Measurements from ENCODE around the gene LRRC4C. TPM values are rescaled to one million over a fixed set of nuclear protein-coding genes. Genes with fewer than 3 reads are reported as not detected.

LRRC4C gene
- total RNA-seq, 2 experiments from 2014 or later: not detected

GRCh38 chr11:40732132-40732531 lies 727.3 kb downstream of the LRRC4C start:
- Mint-ChIP-seq H3K9me3 (peaks cover 14% of the 10 kb centered on the region), H3K36me3 (ENCODE audit: low read depth) (no peaks in the 10 kb centered on the region), H3K27me3 (no peaks in the 10 kb centered on the region), H3K4me3 (no peak overlapping the region), H3K4me1 (ENCODE audit: low read depth) (no peaks in the 10 kb centered on the region), H3K27ac (no peak overlapping the region)
- DNase-seq: no peak
- POLR2A ChIA-PET: no interaction called here
- peaks cover 0 to 14% of the 10 kb centered on the region in 2 experiments for H3K9me3 ChIP-seq (ENCODE audit: control insufficient read depth in 1 of 2, insufficient read depth in 1 of 2, low read length in 2 of 2)
- CTCF ChIA-PET: no interaction called here
- no peaks in the 10 kb centered on the region for H3K4me1 ChIP-seq (ENCODE audit: insufficient read depth, low read length)
- H3K36me3 ChIP-seq (ENCODE audit: insufficient read depth, low read length): no peaks in the 10 kb centered on the region
- no peak overlapping the region for H3K4me3 ChIP-seq (ENCODE audit: low read length)
- no peak for TF ChIP-seq CTCF (IDR thresholded peaks at IDR 0.05)
- no peaks in the 10 kb centered on the region for H3K27me3 ChIP-seq (ENCODE audit: control insufficient read depth in 1 of 2, insufficient read depth in 2 of 2, low read length in 2 of 2)
- no peak for ATAC-seq (ENCODE audit: poor library complexity)
- H3K27ac ChIP-seq (ENCODE audit: low read depth in 1 of 2, low read length in 2 of 2): no peak overlapping the region
- intact Hi-C loops (cut with DNase I, micrococcal nuclease): no loop called here

GRCh38 chr11:40722179-40722795 lies 737.2 kb downstream of the LRRC4C start:
- no peak for DNase-seq
- no peaks in the 10 kb centered on the region for H3K36me3 Mint-ChIP-seq (ENCODE audit: low read depth)
- no peaks in the 10 kb centered on the region for H3K27me3 Mint-ChIP-seq
- TF ChIP-seq CTCF (IDR thresholded peaks at IDR 0.05): no peak
- Histone ChIP-seq H3K4me1 (ENCODE audit: insufficient read depth, low read length) (no peaks in the 10 kb centered on the region), H3K4me3 (ENCODE audit: low read length) (no peak overlapping the region), H3K9me3 (ENCODE audit: control insufficient read depth in 1 of 2, insufficient read depth in 1 of 2, low read length in 2 of 2) (peaks cover 0 to 10% of the 10 kb centered on the region in 2 experiments), H3K27me3 (ENCODE audit: control insufficient read depth in 1 of 2, insufficient read depth in 2 of 2, low read length in 2 of 2) (no peaks in the 10 kb centered on the region), H3K27ac (ENCODE audit: low read depth in 1 of 2, low read length in 2 of 2) (no peak overlapping the region), H3K36me3 (ENCODE audit: insufficient read depth, low read length) (no peaks in the 10 kb centered on the region)
- no peak overlapping the region for H3K4me3 Mint-ChIP-seq
- ATAC-seq (ENCODE audit: poor library complexity): no peak
- no peaks in the 10 kb centered on the region for H3K4me1 Mint-ChIP-seq (ENCODE audit: low read depth)
- CTCF ChIA-PET: no interaction called here
- peaks cover 33% of the 10 kb centered on the region for H3K9me3 Mint-ChIP-seq
- H3K27ac Mint-ChIP-seq: no peak overlapping the region
- POLR2A ChIA-PET: no interaction called here
- intact Hi-C loops (cut with DNase I, micrococcal nuclease): no loop called here

- no peaks in the 10 kb centered on the region for H3K4me1 ChIP-seq (ENCODE audit: insufficient read depth, low read length)
- ATAC-seq (ENCODE audit: poor library complexity) (no peak), DNase-seq (no peak)
- Mint-ChIP-seq H3K4me3 (no peak overlapping the region), H3K4me1 (ENCODE audit: low read depth) (no peaks in the 10 kb centered on the region), H3K9me3 (peaks cover 14% of the 10 kb centered on the region), H3K27me3 (no peaks in the 10 kb centered on the region), H3K36me3 (ENCODE audit: low read depth) (no peaks in the 10 kb centered on the region), H3K27ac (no peak overlapping the region)
- no peak overlapping the region for H3K27ac ChIP-seq (ENCODE audit: low read depth in 1 of 2, low read length in 2 of 2)
- ChIA-PET CTCF (no interaction called here), POLR2A (no interaction called here)
- no peaks in the 10 kb centered on the region for H3K27me3 ChIP-seq (ENCODE audit: control insufficient read depth in 1 of 2, insufficient read depth in 2 of 2, low read length in 2 of 2)
- no peaks in the 10 kb centered on the region for H3K36me3 ChIP-seq (ENCODE audit: insufficient read depth, low read length)
- no peak for TF ChIP-seq CTCF (IDR thresholded peaks at IDR 0.05)
- H3K4me3 ChIP-seq (ENCODE audit: low read length): no peak overlapping the region
- intact Hi-C loops (cut with DNase I, micrococcal nuclease): no loop called here
- H3K9me3 ChIP-seq (ENCODE audit: control insufficient read depth in 1 of 2, insufficient read depth in 1 of 2, low read length in 2 of 2): peaks cover 0 to 7% of the 10 kb centered on the region in 2 experiments
These were observed 742.9 kb downstream of the LRRC4C start for GRCh38 chr11:40716344-40717130.

Measured in CD4-positive, alpha-beta T cell (primary cell).